ENCODE data around the gene DPP10.
"Not testable (repeated sequence)": the region's sequence is repeated elsewhere in the genome, so short reads cannot be mapped to it uniquely, and the experiment has no call there.

DPP10 gene

DNA sequence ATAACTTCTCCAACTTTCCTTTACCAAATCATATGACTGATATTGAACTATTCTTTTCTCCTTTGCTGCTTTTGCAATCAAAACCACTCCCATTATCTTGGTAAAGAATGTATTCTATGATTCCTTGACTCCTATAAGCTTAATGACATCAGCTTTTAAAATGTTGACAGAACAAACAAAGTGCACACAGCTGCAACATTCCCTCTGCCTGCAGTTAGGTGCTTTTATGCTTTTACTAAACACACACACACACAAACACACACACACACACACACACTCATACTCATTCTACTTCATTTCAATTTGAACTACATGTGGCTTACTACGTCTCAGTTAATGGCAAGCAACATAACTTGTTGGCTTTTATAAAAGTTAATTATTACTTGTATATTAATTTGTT lies 946.6 kb downstream of the DPP10 start:
- no peak for DNase-seq (ENCODE audit: low read depth in 1 of 2, low spot score in 1 of 2)

GRCh38 chr2:115389898-115390565 lies 947.6 kb downstream of the DPP10 start:
- no peak for DNase-seq (ENCODE audit: low read depth in 1 of 2, low spot score in 1 of 2)

DNA sequence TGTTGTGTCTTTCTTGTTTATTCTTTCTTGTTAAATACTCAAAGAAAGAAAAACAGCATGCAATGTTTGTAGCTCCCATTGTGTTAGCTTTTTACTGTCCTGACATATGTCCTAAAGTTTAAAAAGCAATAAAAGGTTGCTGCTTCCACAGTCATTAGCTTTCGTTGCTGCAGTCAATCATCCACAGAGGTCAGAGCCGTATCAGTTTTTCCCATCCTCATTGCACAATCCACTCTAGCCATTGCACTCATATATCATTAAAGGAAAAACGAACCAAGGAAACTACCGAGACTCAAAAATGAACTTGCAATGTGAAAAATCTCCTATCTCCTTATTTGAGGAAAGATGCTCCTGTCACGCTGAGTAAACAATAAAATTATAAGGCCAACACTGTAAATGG lies 954.1 kb downstream of the DPP10 start:
- DNase-seq (ENCODE audit: low read depth in 1 of 2, low spot score in 1 of 2), result no peak

GRCh38 chr2:115400940-115401339 lies 958.5 kb downstream of the DPP10 start:
- no peak for DNase-seq (ENCODE audit: low read depth in 1 of 2, low spot score in 1 of 2)

- no peak for DNase-seq (ENCODE audit: low read depth in 1 of 2, low spot score in 1 of 2)
Measured at GRCh38 chr2:115412501-115412900, 970.1 kb downstream of the DPP10 start.

DNA sequence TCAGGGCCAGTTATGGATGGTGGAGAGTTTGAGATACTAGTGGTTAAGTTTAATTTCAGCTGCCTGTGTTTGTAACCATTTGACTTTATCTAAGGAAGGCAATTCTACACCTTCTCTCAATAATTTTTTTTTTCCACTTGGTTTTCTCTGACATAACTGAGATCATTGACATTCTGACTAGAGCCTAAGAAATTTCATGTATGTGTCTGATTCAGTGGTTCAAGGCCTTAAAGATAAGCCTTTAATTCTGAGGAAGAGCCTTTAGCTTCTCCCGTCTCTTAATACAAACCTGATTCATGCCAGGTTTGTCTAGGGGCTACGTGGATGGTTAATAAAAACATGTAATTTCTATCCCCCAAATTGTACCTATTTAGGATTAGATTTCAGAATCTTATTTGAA lies 971.4 kb downstream of the DPP10 start:
- DNase-seq (ENCODE audit: low read depth in 1 of 2, low spot score in 1 of 2), result no peak

DNA sequence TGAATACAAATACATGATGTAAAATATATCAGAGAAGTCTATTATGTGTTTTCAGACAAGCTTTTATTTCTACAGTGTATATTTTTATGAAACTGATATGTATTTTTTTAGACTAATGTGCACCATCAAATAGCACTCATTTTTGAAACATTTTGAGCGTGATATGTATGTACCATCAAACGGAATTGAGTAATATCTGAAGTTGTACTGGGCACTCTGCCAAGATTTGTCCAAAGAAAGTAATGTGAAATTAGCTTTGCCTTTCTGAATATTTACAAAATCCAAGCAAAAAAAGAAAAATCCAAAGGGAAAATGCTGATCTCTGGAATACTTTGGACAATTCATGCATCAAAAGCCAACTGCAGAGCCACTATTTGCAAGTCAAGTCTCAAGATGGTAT lies 972.0 kb downstream of the DPP10 start:
- no peak for DNase-seq (ENCODE audit: low read depth in 1 of 2, low spot score in 1 of 2)

DNA sequence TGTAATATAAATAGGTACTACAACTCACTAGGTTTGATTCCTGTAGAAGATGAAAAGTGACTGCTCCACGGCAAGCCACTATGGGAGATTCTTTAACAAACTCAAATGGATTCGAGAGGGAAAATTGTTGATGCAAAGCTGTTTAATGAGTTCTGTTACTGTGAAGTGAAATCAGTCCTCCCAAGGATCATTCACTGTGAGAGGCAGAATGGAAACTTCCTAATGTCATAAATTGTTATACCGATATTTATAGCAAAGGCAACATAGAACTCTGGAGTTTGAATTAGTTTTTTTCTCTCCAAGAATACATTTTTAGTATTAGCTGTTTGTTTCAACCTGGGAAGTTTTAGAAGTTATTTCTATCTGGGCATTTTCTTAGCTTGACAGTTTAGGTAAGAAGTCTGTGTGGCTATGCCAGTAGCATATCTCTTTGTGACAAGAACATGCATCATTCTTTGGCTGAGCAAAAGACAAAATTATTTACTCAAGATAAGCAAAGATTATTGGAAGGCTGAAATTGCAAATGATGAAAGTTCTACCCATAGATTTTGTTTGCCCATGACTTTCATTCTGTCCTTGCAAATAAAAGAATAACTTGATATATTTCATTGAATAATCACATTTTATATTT lies 979.7 kb downstream of the DPP10 start:
- no peak for DNase-seq (ENCODE audit: low read depth in 1 of 2, low spot score in 1 of 2)

DNA sequence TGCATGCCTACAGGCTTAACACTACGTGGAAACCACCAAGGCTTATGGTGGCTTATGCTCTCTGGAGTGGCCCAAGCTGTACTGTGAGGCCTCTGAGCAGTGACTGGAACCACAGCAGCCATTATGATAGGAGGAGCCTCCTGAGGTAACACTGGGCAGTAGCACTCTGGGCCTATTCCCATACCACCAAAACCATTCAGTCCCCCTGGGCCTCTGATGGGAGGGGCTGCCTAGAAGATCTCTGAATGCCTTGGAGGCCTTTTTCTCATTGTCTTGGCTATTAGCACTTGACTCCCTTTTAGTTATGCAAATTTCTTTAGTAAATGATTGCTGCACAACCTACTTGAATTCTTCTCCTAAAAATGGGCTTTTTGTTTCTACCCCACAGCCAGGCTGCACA lies 985.0 kb downstream of the DPP10 start:
- DNase-seq (ENCODE audit: low read depth in 1 of 2, low spot score in 1 of 2), result no peak

DNA sequence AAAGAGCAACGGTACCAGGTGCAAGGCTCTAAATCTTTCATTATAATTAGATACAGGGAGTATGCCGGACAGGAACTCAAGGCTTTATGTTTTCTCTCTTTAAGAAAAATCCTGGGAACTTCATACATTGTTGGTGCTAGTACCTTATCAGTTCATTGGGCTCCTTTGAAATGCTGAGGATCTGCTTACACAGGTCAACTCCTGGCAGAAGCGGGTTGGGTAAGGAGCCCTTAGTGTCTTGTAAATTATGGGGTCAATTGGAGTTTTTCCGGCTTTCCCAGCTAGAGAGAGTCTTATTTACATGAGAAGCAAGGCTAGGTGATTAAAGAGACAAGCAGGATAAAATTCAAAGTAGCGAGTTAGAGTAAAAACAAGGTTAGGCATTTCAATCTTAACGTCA lies 998.3 kb downstream of the DPP10 start:
- DNase-seq (ENCODE audit: low read depth in 1 of 2, low spot score in 1 of 2), result not testable (repeated sequence)

GRCh38 chr2:115443539-115444185 lies 1001.2 kb downstream of the DPP10 start:
- no peak for DNase-seq (ENCODE audit: low read depth in 1 of 2, low spot score in 1 of 2)

DNA sequence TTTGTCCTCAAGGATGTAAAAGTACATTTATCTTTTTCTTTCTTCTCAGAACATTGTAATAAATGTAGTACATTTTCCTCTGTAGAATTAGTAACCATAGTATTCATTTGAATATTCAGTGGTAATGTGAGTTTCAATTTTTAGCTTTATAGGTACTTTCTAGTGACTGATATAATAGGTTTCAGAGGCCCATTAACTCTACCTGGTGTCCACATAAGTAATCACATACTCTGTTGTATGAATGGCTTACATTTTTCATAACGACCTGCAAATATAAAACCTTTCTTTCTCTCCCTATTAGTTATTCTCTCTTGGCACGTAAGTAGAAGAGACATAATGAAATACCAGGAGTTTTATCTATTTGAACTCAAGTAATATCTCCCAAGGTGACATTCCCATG lies 1017.6 kb downstream of the DPP10 start:
- DNase-seq (ENCODE audit: low read depth in 1 of 2, low spot score in 1 of 2), result no peak

DNA sequence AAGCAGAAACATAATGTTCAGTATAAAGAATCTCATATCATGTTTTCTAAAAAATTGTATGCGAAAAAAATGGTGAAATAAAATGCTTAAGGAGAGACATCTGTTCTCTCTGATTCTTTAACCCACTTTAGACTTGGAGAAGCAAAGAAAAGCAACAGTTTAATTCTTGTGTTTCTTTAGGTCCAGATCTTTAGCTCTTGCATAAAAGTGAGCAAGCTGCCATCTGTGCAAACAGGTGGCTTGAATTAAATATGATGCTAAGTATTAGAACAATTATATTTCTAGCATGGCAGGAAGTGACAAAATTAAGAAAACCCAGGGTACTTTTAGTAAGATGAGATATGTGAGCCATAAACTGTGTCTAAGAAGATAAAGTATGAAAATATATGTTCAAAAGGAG lies 1038.3 kb downstream of the DPP10 start:
- DNase-seq (ENCODE audit: low read depth in 1 of 2, low spot score in 1 of 2), result no peak

GRCh38 chr2:115481842-115482241 lies 1039.4 kb downstream of the DPP10 start:
- no peak for DNase-seq (ENCODE audit: low read depth in 1 of 2, low spot score in 1 of 2)

DNA sequence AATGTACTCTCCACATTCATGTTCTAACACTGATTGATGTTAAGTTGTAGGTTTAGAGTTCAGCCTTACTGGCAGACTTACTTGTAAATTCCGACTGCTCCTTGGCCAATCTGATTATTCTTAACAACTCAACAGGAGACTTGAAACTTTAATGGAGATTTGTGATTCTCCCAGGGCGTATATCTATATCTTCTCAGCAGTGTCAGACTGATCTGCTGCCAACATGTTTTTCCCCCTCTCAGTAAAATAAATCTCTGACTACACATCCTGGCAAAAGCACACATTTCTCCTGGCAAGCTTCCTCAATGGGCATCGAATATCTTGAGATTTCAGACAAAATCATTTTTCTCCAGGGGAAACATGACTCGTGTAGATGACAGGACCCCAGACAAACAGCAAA lies 1041.2 kb downstream of the DPP10 start:
- no peak for DNase-seq (ENCODE audit: low read depth in 1 of 2, low spot score in 1 of 2)

DNA sequence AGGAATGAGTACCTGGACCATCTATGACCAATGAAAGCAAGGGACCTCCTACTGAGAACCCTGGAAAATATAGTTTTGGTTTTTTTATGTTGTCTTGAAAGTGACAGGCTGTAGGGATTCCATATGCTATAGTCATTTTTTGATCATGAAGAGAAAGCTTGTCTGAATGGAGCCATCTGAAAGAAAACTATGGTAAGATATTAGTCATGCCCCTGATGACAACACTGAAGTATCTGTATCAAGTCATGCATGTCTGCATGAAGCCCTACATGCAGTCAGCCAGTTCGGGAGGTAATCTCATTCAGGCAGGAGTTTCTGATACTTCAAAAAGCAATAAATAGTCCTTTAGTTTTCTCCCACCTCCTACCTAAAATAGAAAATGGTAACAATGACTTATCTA lies 1042.0 kb downstream of the DPP10 start:
- no peak for DNase-seq (ENCODE audit: low read depth in 1 of 2, low spot score in 1 of 2)

DNA sequence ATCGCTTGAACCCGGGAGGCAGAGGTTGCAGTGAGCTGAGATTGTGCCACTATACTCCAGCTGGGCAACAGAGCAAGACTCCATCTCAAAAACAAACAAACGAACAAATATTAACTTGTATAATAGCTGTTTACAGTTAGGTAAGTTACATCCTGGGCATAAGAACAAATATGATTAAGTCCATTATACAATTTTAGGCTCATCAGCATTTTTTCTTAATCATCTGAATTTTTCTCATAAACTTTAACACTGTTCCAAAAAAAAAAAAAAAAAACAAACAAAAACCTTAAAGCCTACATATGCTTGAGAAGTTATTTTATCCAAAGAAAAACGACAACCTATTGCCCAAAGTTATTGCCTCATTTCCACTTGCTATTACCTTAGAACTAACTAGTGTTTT lies 1042.5 kb downstream of the DPP10 start:
- DNase-seq (ENCODE audit: low read depth in 1 of 2, low spot score in 1 of 2), result no peak

DNA sequence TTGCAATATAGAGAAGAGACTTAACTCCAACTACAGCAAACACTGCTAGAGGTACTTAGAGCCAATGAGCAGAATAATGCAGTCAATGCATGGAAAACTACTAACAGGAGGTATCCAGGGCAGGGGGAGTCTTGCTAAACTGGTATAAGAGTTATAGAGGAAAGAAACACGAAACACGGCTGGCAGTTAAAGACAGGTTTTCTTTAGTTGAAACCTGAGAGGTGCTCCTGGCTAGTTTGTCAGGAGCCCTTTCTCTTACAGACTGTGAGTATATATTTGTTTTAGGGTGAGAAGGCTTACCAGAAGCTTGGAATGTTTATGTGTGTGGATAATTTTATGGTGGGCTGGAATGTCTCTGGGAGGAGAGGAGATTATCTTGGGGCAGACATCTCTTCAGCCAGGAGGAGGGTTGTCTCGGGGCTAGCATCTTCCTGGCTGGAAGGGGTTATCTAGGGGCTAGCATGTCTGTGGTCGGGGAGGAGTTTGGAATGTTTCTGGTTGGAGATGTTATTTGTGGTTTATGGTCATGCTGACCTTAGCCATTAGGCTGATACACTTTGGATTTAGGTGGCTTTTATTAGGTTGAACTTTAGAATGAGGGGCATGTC lies 1048.8 kb downstream of the DPP10 start:
- DNase-seq (ENCODE audit: low read depth in 1 of 2, low spot score in 1 of 2), result no peak

GRCh38 chr2:115505331-115505730 lies 1062.9 kb downstream of the DPP10 start:
- DNase-seq (ENCODE audit: low read depth in 1 of 2, low spot score in 1 of 2), result no peak

- no peak for DNase-seq (ENCODE audit: low read depth in 1 of 2, low spot score in 1 of 2)
Measured at GRCh38 chr2:115520727-115521126, 1078.3 kb downstream of the DPP10 start.

- no peak for DNase-seq (ENCODE audit: low read depth in 1 of 2, low spot score in 1 of 2)
Measured at GRCh38 chr2:115524452-115524851, 1082.0 kb downstream of the DPP10 start.

- DNase-seq (ENCODE audit: low read depth in 1 of 2, low spot score in 1 of 2), result no peak
Measured at GRCh38 chr2:115529627-115530026, 1087.2 kb downstream of the DPP10 start.
